Heart left ventricle (tissue), 16 donors: Measurements from ENCODE around the gene DPPA5. TPM values are rescaled to one million over a fixed set of nuclear protein-coding genes. Genes with fewer than 3 reads are reported as not detected.

ENCODE experiments used
- ATAC-seq, 4 donors: fragments of 200-7000 bp; cut with Tn5 transposase; one replicate each; pipeline ENCODE4 v1.9.1; 2020 to 2022; ENCODE audit warnings: moderate library complexity in 4 of 4, mild to moderate bottlenecking in 3 of 4, moderate number of reproducible peaks in 1 of 4
- DNase-seq, 5 donors: peaks; one replicate each; pipeline ENCODE4 v3.0.0-alpha.2; 2020
- H3K27ac ChIP-seq, 12 donors: fragments of 200-600 bp; sonication (generic) in 4 of 12; one replicate each; pipeline versions ENCODE4 v1.5.0 to v1.8.0; 2016 to 2022; ENCODE audit warnings: mild to moderate bottlenecking in 2 of 12
- H3K27me3 ChIP-seq, 9 donors: fragments of 200-600 bp; sonication (generic) in 2 of 9; one replicate each; pipeline versions ENCODE4 v1.5.1 to v1.8.0; 2016 to 2022; ENCODE audit warnings: mild to moderate bottlenecking in 3 of 9
- H3K36me3 ChIP-seq, 9 donors: fragments of 200-600 bp; sonication (generic) in 2 of 9; one replicate each; pipeline versions ENCODE4 v1.5.0 to v1.8.0; 2018 to 2022; ENCODE audit warnings: mild to moderate bottlenecking in 2 of 9
- H3K4me1 ChIP-seq, 12 donors: fragments of 200-600 bp; sonication (generic) in 4 of 12; one replicate each; pipeline versions ENCODE4 v1.5.0 to v1.8.0; 2016 to 2022; ENCODE audit warnings: mild to moderate bottlenecking in 3 of 12
- H3K4me3 ChIP-seq, 12 donors: fragments of 200-600 bp; sonication (generic) in 4 of 12; one replicate each; pipeline versions ENCODE4 v1.5.0 to v1.8.0; 2017 to 2022; ENCODE audit warnings: mild to moderate bottlenecking in 9 of 12, moderate library complexity in 4 of 12
- H3K9me3 ChIP-seq, 12 donors: fragments of 200-600 bp; sonication (generic) in 4 of 12; one replicate each; pipeline versions ENCODE4 v1.5.0 to v1.8.0; 2016 to 2022; ENCODE audit warnings: mild to moderate bottlenecking in 1 of 12
- POLR2A ChIP-seq, 2 donors: fragments of 450-650 bp; IDR thresholded peaks; one replicate each; pipeline ENCODE4 v1.6.1; 2017; ENCODE audit warnings: antibody characterized with exemption in 2 of 2, mild to moderate bottlenecking in 2 of 2, moderate library complexity in 2 of 2
- WGBS, 4 donors: extraction: QIAGEN DNeasy Blood & Tissue Kit in 2 of 4; methylation state at CpG; one replicate each; pipeline versions ENCODE4 v1.1.5 to v1.1.7; 2013 to 2018; 5-methylcytosine and 5-hydroxymethylcytosine counted together
- intact Hi-C, 10 donors: fragments of 100-400 bp; cut with DNase I; formaldehyde crosslinking; loops; one replicate each; pipeline versions ENCODE4 v1.11.1 to v1.14.2; 2022
- polyA plus RNA-seq, 2 donors: library from polyadenylated mRNA; stranded (reverse); fragments of 200-250 nt; gene quantifications; one replicate each; pipeline ENCODE4 v1.2.3, GENCODE V29; 2013
- total RNA-seq, 9 donors: library from RNA; depleted of rRNA in 2 of 9; stranded (reverse); fragments of >200 nt in 2 of 9; fragmentation: NEBNext Ultra II Directional in 3 of 9; extraction: Animal tissue kit (Norgen Biotek cat#: 25700) in 3 of 9; gene quantifications; one replicate each; pipeline versions ENCODE4 v1.1.0 to v1.2.4, GENCODE V29; 2016 to 2023
- TF ChIP-seq, protein P1 (sequence below), 12 donors: fragments of 200-600 bp; sonication (generic) in 4 of 12; IDR thresholded peaks; one replicate each; pipeline versions ENCODE4 v1.5.0 to v1.8.0; 2018 to 2022; ENCODE audit warnings: antibody characterized with exemption in 12 of 12, mild to moderate bottlenecking in 5 of 12
- donor health status: ischemic (EF 13 %, LVEDD 7.1; RV severe dilation, severe dysfunction).
- donor health status: healthy with polysubstance abuse.
- donor health status: DM: no; HTN: yes; CAD: no.
- donor health status: DM: no; HTN: no; CAD: no.
- donor health status: ischemic (EF 25% LVEDD 6.9; RV normal size, moderate dysfunction).
- donor health status: ischemic (EF 25% LVEDD 5.7; RV mildly dilated, moderate dysfunction).
- donor health status: healthy.
- donor health status: DM: yes; HTN: yes; CAD: no.
- donor health status: ischemic (EF 35%, LVEDD 5.7; RV mildly dilated, moderate dysfunction).
- donor health status: nonischemic (EF 11% LVEDD 7.7; RV severe dilation, severe dysfunction).
- donor health status: DM: yes; HTN: yes; CAD: no.
- donor health status: PGD.
- donor health status: ischemic (EF 29% LVEDD 5.4; RV normal size, mild dysfunction).
- donor health status: nonischemic (EF 23%, LVEDD 6.1; RV moderate dilation, normal function).

Gene DPPA5
- total and polyA plus RNA-seq, 11 donors, result not detected

DNA sequence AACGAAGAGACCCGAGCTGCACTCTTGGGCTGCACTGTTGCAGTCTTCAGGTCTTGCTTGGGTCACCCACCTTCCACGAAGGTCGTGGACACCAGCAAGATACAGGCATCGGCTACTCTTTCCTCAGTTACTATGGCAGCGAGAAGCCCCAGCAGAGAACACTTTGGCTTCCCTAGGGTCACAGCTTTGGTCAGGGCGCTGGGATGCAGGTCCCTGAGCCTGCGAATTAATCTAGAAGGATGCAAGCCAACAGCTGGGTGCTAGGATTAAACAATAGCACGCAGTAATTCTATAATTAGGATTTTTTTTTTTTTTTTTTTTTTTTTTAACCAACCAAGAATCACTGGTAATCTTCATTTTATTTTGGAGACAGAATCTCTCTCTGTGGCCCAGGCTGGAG lies 10.5 kb upstream of the DPPA5 start:
- 84 to 92% (median 88%) methylated on average over 8 to 9 of the region's 9 CpGs for WGBS, 4 donors
- no peaks in the 10 kb centered on the region for H3K9me3 ChIP-seq
- no peak overlapping the region for H3K4me3 ChIP-seq
- ATAC-seq, result no peak
- TF ChIP-seq, protein P1, sequence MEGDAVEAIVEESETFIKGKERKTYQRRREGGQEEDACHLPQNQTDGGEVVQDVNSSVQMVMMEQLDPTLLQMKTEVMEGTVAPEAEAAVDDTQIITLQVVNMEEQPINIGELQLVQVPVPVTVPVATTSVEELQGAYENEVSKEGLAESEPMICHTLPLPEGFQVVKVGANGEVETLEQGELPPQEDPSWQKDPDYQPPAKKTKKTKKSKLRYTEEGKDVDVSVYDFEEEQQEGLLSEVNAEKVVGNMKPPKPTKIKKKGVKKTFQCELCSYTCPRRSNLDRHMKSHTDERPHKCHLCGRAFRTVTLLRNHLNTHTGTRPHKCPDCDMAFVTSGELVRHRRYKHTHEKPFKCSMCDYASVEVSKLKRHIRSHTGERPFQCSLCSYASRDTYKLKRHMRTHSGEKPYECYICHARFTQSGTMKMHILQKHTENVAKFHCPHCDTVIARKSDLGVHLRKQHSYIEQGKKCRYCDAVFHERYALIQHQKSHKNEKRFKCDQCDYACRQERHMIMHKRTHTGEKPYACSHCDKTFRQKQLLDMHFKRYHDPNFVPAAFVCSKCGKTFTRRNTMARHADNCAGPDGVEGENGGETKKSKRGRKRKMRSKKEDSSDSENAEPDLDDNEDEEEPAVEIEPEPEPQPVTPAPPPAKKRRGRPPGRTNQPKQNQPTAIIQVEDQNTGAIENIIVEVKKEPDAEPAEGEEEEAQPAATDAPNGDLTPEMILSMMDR (IDR thresholded peaks at IDR 0.05), result no peak
- TF ChIP-seq POLR2A (IDR thresholded peaks at IDR 0.05), result no peak
- peaks cover 0 to 6% (median 0%) of the 10 kb centered on the region in 9 donors for H3K27me3 ChIP-seq
- no peak for DNase-seq
- intact Hi-C loops, result no loop called here
- no peak overlapping the region for H3K27ac ChIP-seq
- H3K4me1 ChIP-seq, result no peaks in the 10 kb centered on the region
- H3K36me3 ChIP-seq, result no peaks in the 10 kb centered on the region

DNA sequence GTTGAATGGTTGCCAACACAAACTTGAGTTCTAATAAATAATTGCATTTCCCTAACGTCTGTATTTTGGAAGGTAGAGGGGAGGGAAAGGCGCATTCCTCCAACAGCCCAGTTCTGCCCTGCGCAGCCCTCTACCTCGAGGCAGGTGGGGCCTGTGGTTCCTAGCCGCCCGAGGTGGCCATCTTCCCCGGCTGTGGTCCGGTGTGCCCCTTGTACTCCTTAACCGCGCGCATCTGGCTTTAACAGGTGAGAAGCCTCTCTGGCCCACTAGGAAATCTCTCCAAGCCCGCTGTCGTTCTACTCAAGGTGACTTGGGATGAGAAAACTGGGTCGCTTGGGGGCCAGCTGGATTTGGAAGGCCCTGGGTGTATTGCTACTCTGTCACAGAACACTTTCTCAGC lies 10.0 kb upstream of the DPPA5 start:
- DNase-seq (no peak), ATAC-seq (no peak)
- no peak for TF ChIP-seq POLR2A (IDR thresholded peaks at IDR 0.05)
- TF ChIP-seq, protein P1 (IDR thresholded peaks at IDR 0.05), result no peak
- intact Hi-C loops, result no loop called here
- Histone ChIP-seq H3K27me3 (peaks cover 0 to 6% (median 0%) of the 10 kb centered on the region in 9 donors), H3K36me3 (no peaks in the 10 kb centered on the region), H3K4me1 (no peaks in the 10 kb centered on the region), H3K27ac (no peak overlapping the region), H3K4me3 (no peak overlapping the region), H3K9me3 (no peaks in the 10 kb centered on the region)
- WGBS, 4 donors, result 86 to 92% (median 90%) methylated on average over 14 of the region's 14 CpGs

DNA sequence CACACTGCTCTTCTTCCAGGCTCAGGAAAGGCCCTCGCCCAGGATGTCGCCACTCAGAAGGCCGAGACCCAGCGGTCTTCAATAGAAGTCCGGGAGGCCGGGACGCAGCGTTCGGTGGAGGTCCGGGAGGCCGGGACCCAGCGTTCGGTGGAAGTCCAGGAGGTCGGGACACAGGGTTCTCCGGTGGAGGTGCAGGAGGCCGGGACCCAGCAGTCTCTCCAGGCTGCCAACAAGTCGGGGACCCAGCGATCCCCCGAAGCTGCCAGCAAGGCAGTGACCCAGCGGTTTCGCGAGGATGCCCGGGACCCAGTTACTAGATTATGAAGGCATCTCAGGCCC lies 9.4 kb upstream of the DPPA5 start:
- DNase-seq, result no peak
- Histone ChIP-seq H3K4me3 (no peak overlapping the region), H3K27ac (no peak overlapping the region), H3K4me1 (no peaks in the 10 kb centered on the region), H3K27me3 (peaks cover 0 to 6% (median 0%) of the 10 kb centered on the region in 9 donors), H3K9me3 (no peaks in the 10 kb centered on the region), H3K36me3 (no peaks in the 10 kb centered on the region)
- ATAC-seq, result no peak
- intact Hi-C loops, result no loop called here
- 96 to 98% (median 97%) methylated on average over 18 to 23 of the region's 23 CpGs for WGBS, 4 donors
- TF ChIP-seq, protein P1 (IDR thresholded peaks at IDR 0.05), result no peak
- TF ChIP-seq POLR2A (IDR thresholded peaks at IDR 0.05), result no peak

DNA sequence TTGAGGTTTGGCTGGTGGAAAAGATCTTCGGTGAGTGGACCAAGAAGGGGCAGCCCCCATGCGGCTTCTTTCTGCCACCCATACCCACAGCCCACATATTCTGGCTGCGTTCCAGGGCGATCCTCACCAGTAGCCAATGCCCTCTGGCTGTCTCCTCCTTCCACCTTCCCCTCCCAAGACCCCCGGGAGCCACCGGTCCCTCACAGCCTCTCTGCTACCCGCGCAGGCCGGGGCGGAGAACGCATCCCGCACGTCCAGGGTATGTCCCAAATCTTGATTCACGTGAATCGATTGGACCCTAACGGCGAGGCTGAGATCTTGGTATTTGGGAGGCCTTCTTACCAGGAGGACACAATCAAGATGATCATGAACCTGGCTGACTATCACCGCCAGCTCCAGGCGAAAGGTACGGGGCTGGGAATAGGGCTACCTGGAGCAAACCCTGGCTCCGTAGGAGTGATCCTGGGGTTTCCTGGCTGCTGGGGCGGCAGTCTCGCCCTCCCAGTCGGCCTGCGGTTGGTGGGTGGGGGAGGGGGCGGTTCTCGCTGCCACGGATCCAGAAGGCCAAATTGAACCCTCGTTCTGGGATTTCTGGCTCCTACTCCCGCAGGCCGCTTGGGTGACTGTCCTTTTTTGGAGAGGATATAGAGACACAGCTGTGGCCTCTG lies 8.9 kb upstream of the DPPA5 start:
- ATAC-seq, result no peak
- 91 to 93% (median 92%) methylated on average over 22 to 31 of the region's 31 CpGs for WGBS, 4 donors

More for the DNA sequence above, 8.9 kb upstream of the DPPA5 start:
- no peak for TF ChIP-seq POLR2A (IDR thresholded peaks at IDR 0.05)
- TF ChIP-seq, protein P1 (IDR thresholded peaks at IDR 0.05), result no peak
- no peak overlapping the region for H3K4me3 ChIP-seq
- no peak for DNase-seq
- intact Hi-C loops, result no loop called here
- H3K27ac ChIP-seq, result no peak overlapping the region
- no peaks in the 10 kb centered on the region for H3K36me3 ChIP-seq
- H3K27me3 ChIP-seq, result peaks cover 0 to 6% (median 0%) of the 10 kb centered on the region in 9 donors
- H3K4me1 ChIP-seq, result no peaks in the 10 kb centered on the region
- no peaks in the 10 kb centered on the region for H3K9me3 ChIP-seq
